Activated T-cell treated with anti-CD3 and anti-CD28 coated beads for 4 hours (primary cell): ENCODE measurements around the gene DCBLD2.

Experiments
- DNase-seq: peaks from one replicate; pipeline ENCODE4 v3.0.0-alpha.2; 2020

The DCBLD2 gene

GRCh38 chr3:98763819-98764418 lies 137.6 kb downstream of the DCBLD2 start:
- no peak for DNase-seq

GRCh38 chr3:98763076-98763475 lies 138.4 kb downstream of the DCBLD2 start, which contains the start of gene ST3GAL6:
Gene ST3GAL6, plus strand, starts transcription at chr3:98763340. Its CDS starts 5,101 bp downstream, at chr3:98768441.
- no peak for DNase-seq

GRCh38 chr3:98761643-98762229 lies 139.8 kb downstream of the DCBLD2 start:
- DNase-seq = no peak

GRCh38 chr3:98759629-98760028 lies 141.9 kb downstream of the DCBLD2 start:
- DNase-seq = no peak

GRCh38 chr3:98755601-98756000 lies 145.9 kb downstream of the DCBLD2 start:
- no peak for DNase-seq

GRCh38 chr3:98754483-98754882 lies 147.0 kb downstream of the DCBLD2 start:
- DNase-seq = no peak

- DNase-seq = no peak
Measured at GRCh38 chr3:98750276-98750919, 151.1 kb downstream of the DCBLD2 start.

GRCh38 chr3:98746882-98747281 lies 154.6 kb downstream of the DCBLD2 start:
- no peak for DNase-seq

- no peak for DNase-seq
Measured at GRCh38 chr3:98746122-98746521, 155.4 kb downstream of the DCBLD2 start.
